Activated T-cell treated with anti-CD3 and anti-CD28 coated beads, Interleukin-2, amount 50 U/mL, for 24 hours (primary cell): ENCODE data around the gene STX2.
"Not testable (repeated sequence)": the region's sequence is repeated elsewhere in the genome, so short reads cannot be mapped to it uniquely, and the experiment has no call there.

Experiments
- DNase-seq: peaks from one replicate; pipeline ENCODE4 v3.0.0-alpha.2; 2020
- H3K27ac Mint-ChIP-seq: 2 replicates; pipeline ENCODE4 v1.8.0; 2020; ENCODE audit warnings: mild to moderate bottlenecking, mixed read lengths
- H3K27me3 Mint-ChIP-seq: 2 replicates; pipeline ENCODE4 v1.8.0; 2020; ENCODE audit warnings: mixed read lengths
- H3K36me3 Mint-ChIP-seq: 2 replicates; pipeline ENCODE4 v1.8.0; 2020; ENCODE audit warnings: low read depth, mixed read lengths
- H3K4me1 Mint-ChIP-seq: 2 replicates; pipeline ENCODE4 v1.8.0; 2020; ENCODE audit warnings: low read depth, mixed read lengths
- H3K4me3 Mint-ChIP-seq: 2 replicates; pipeline ENCODE4 v1.8.0; 2020; ENCODE audit warnings: mild to moderate bottlenecking, moderate library complexity, mixed read lengths
- H3K9me3 Mint-ChIP-seq: 2 replicates; pipeline ENCODE4 v1.8.0; 2020; ENCODE audit warnings: mixed read lengths

Gene STX2

DNA sequence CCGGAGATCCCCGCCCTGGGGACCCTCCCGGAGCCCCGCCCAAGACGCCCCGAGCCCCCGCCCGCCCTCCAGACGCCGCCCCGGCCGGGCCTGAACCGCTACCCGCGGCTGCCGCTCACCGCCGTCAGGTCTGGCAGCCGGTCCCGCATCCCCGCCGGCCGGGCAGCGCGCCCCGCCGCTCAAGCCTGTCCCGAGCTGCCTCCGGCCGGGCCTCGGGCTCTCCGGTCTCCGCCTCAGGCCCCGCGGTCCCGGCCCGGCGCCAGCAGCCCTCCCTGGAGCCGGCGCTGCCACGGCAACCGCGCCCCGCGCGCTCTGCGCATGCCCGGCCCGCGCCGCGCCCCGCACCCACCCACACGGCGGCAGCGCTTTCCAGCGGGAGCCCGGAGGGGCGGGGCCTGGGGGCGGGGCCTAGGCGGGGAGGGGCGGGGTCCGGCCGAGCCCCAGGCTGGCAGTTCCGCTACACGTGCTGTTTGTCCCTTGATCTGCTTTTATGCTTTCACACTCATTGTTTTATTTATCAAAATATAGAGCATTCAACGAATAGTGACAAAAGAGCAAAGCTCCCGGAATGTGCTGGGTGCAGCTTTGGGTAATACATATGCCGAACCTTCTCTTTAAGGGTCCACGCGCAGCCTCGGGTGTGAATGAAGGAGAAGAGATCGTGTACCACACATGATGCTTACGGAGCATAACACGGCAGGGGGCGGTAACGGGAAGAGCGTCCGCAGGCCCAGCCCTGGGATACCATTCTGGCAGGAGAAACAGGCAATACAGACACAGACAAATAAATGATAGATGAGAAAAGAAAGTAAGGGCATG lies at the start of gene STX2:
STX2 (minus strand) TSS at position 300 of the 819 bp plus-strand sequence; CDS start at position 149, 151 bp downstream.
- Mint-ChIP-seq H3K4me3 (peak within 1 kb of the TSS; percentile 88), H3K36me3 (peaks cover 18% of the 10 kb centered on the region), H3K9me3 (no peaks in the 10 kb centered on the region), H3K27ac (peak within 1 kb of the TSS; percentile 71), H3K27me3 (no peaks in the 10 kb centered on the region), H3K4me1 (peaks cover 34% of the 10 kb centered on the region)
- DNase-seq, result peak; percentile 96

DNA sequence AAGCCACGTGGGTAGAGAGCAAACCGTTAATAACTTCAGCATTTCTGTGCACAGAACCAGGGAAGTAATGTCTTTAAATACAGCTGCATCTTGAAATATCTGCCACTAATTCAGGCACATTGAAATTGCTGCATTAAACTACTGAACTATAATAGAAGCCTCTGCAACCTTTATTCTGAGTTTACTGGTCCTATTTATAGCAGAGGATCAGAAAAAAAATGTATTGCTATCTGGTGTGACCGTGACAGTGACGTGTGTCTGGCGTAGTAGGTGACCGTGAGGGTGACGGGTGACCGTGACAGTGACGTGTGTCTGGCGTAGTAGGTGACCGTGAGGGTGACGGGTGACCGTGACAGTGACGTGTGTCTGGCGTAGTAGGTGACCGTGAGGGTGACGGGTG lies 48.1 kb upstream of the STX2 start:
- H3K9me3 Mint-ChIP-seq, DNase-seq, H3K4me1 Mint-ChIP-seq, H3K4me3 Mint-ChIP-seq, H3K27ac Mint-ChIP-seq, H3K27me3 Mint-ChIP-seq, H3K36me3 Mint-ChIP-seq: not testable (repeated sequence)

DNA sequence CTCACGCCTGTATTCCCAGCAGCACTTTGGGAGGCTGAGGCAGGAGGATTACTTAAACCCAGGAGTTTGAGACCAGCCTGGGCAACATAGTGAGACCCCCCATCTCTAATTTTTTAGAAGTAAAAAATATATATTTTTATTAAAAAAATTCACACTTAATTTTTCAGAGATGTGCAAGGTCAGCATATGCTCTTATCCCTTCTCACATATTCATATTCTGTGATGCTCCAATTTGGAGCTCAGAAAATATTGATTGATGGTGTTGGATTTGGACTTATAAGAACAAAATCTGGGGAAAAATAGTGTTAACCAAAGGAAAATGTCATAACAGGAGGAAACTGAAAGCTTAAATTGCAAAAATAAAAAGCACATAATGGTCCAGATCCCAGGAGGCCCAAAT lies 42.5 kb upstream of the STX2 start:
- no peak overlapping the region for H3K4me3 Mint-ChIP-seq
- H3K27ac Mint-ChIP-seq, result no peak overlapping the region
- DNase-seq, result no peak
- peaks cover 42% of the 10 kb centered on the region for H3K4me1 Mint-ChIP-seq
- H3K27me3 Mint-ChIP-seq, result no peaks in the 10 kb centered on the region
- H3K9me3 Mint-ChIP-seq, result no peaks in the 10 kb centered on the region
- H3K36me3 Mint-ChIP-seq, result peaks cover 24% of the 10 kb centered on the region

DNA sequence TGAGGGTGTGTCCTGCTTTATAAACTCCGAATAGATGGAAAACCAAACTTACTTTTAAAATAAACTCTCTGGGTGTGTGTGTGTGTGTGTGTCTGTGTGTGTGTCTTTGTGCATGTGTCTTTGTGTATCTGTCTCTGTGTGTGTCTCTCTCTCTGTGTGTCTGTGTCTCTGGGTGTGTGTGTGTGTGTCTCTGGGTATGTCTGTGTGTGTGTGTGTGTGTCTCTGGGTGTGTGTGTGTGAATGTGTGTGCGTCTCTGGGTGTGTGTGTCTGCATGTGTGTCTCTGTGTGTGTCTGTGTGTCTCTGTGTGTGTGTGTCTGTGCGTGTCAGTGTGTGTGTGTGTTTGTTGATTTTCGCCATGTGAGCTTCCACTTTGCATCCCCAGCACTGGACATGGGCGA lies 42.0 kb upstream of the STX2 start:
- Mint-ChIP-seq H3K4me1 (peaks cover 47% of the 10 kb centered on the region), H3K36me3 (peaks cover 29% of the 10 kb centered on the region), H3K27ac (peak overlapping the region; percentile 79), H3K27me3 (no peaks in the 10 kb centered on the region), H3K4me3 (no peak overlapping the region), H3K9me3 (no peaks in the 10 kb centered on the region)
- no peak for DNase-seq

DNA sequence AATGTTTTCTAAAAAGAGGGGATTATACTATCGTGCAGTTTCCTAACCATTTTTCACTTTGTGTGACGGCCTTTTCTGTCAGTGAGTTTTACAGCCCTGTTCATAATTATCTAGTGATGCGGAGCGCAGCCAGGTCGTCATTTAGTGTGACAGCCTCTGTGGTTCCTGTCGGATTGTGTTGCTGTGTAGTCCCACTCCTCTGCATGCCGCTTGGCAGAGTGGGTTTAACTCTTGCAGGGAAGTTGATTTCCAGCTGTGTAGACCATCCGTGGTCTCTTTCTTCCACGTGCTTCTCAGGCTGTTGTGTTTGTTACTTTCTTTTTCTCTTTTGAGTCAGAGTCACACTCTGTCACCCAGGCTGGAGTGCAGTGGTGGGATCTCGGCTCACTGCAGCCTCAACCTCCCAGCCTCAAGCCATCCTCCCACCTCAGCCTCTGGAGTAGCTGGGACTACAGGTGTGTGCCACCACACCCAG lies 41.4 kb upstream of the STX2 start:
- DNase-seq, result peak; percentile 38
- Mint-ChIP-seq H3K4me1 (peaks cover 53% of the 10 kb centered on the region), H3K4me3 (peak overlapping the region; percentile 43), H3K27ac (peak overlapping the region; percentile 79), H3K36me3 (peaks cover 35% of the 10 kb centered on the region), H3K27me3 (no peaks in the 10 kb centered on the region), H3K9me3 (no peaks in the 10 kb centered on the region)

DNA sequence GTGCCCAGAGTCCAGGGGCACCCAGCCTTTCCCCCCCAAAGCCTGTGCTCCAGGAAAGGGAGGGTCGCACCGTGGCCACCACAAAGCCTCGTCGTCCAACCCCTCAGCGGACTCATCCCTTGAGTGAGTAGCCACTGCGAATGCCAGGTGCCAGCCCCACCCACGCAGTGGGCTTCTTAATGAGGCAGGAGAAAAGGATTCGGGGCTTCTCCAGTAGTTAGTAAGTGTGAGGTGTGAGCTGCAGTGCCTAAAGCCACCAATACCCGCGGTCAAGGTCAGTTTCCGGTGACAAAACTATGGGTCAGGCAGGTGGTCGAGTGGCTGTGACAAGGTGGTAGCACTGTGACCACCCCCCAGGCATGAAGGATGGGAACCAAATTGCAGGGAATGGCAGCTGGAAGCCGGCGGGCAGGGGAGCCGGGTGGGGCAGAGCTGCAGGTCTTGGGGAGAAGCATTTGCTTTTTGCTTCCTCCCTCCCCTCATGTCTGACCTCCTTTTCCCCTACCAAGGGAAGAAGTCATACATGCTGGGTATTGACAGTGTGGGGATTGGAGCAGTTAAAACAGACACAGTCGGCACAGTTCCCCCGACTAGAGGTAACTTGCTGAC lies 40.8 kb upstream of the STX2 start:
- H3K9me3 Mint-ChIP-seq, result no peaks in the 10 kb centered on the region
- H3K27ac Mint-ChIP-seq, result peak overlapping the region; percentile 79
- H3K4me3 Mint-ChIP-seq, result peak overlapping the region; percentile 43
- peak; percentile 39 for DNase-seq
- no peaks in the 10 kb centered on the region for H3K27me3 Mint-ChIP-seq
- H3K36me3 Mint-ChIP-seq, result peaks cover 40% of the 10 kb centered on the region
- H3K4me1 Mint-ChIP-seq, result peaks cover 58% of the 10 kb centered on the region

DNA sequence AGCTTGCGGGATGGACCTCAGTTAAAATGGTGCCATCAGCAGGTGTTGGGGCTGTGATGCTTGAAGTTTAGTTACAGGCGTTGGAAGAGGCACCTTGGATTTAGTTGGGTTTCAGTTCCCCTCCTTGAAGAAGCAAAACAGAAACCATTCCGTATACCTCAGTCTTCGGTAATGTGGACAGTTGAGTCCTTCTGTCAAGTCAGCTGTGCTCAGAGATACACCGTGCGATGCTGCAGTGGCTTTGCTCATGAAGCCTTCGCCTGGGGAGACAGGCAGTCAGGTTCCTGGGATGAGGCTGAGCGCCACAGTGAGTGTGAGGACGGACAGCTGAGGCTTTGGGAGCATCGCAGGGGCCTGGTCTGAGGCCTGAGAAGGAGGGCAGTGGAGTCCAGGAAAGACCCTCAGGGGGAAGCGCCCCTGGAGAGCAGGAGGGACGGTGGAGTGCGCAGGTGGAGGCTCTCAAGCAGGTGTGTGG lies 40.2 kb upstream of the STX2 start:
- peaks cover 47% of the 10 kb centered on the region for H3K36me3 Mint-ChIP-seq
- H3K9me3 Mint-ChIP-seq, result no peaks in the 10 kb centered on the region
- H3K4me3 Mint-ChIP-seq, result no peak overlapping the region
- peaks cover 64% of the 10 kb centered on the region for H3K4me1 Mint-ChIP-seq
- H3K27me3 Mint-ChIP-seq, result no peaks in the 10 kb centered on the region
- peak overlapping the region; percentile 77 for H3K27ac Mint-ChIP-seq
- no peak for DNase-seq

DNA sequence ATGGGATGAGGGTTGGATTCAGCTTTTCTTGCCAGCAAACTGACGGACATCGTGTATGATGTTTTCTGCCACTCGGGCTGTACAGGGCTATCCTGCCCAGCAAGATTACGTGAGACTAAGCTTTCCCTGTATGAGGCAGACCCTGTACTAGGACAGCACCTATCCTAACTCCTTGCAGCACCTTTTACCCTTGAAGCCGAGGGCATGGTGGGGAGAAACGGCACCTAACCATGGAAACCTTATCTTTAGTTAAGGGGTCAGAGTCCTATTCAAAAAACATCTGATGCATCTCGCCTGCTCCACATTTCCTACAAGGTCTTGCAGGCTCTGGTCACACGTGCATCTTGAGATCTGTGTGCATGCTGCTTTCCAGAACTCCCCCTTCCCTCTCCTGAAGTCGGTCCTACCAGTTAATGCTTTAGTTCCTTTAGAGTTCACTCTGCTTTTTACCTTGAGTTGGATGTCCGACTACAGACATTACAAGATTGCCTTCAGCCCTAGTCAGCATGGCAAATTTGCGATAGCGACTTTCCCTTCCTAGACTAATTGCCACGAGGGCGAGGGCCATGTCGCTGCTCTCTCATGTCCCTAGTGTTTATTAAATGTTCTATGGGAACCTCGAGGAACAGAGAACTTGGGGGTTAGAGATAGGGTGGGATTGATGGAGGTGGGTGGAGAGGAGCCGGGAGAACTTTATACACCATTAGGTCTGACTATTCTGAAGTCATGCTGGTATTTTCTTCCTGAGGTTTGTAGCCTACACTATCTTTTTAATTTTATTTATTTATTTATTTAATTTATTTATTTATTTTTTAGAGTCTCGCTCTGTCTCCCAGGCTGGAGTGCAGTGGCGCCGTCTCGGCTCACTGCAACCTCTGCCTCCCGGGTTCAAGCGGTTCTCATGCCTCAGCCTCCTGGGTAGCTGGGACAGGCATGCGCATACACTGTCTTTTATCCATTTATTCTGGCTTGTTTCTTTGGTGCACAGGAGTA lies 39.4 kb upstream of the STX2 start:
- Mint-ChIP-seq H3K4me1 (peaks cover 69% of the 10 kb centered on the region), H3K36me3 (peaks cover 54% of the 10 kb centered on the region), H3K4me3 (no peak overlapping the region), H3K9me3 (no peaks in the 10 kb centered on the region), H3K27me3 (no peaks in the 10 kb centered on the region), H3K27ac (peak overlapping the region; percentile 41)
- peak; percentile 36 for DNase-seq

DNA sequence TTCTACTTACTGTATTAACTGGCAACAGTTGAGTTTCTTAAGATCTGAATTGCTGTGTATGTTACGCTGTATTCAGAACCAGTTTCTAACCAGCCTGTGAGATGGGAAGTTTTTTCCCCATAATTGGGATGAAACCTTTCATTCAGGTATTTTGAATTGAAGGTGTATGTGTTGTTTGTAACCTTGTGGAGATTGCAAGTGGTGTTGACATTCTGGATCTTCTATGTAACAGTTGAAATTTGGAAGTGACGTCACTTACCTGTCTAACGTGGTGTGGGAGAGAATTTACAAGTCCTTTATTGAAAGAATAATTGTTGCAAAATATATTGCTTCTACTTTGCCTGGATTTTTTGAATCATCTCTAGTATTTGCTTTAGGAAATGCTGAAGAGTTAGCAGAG lies 38.3 kb upstream of the STX2 start:
- Mint-ChIP-seq H3K4me1 (peaks cover 69% of the 10 kb centered on the region), H3K9me3 (no peaks in the 10 kb centered on the region), H3K36me3 (peaks cover 65% of the 10 kb centered on the region), H3K4me3 (no peak overlapping the region), H3K27ac (peak overlapping the region; percentile 72), H3K27me3 (no peaks in the 10 kb centered on the region)
- no peak for DNase-seq

DNA sequence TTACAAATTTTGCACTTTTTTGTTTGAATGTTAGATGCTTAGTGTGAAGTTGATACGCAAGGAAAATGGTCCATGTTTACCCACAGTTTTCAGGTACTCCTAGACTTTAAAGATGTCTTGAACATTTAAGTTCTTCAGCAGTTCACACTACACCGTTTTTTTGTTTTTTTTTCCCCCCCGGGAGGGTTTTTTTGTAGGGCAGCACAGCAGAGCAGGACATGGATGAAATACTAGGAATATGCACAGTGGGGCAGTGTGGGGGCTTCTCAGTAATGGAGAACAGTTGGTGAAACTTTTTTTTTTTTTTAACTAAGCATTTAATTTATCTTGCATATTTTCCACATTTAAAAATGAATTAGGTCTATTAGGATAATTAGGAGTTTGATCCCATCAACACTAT lies 37.7 kb upstream of the STX2 start:
- H3K4me3 Mint-ChIP-seq, result peak overlapping the region; percentile 29
- no peaks in the 10 kb centered on the region for H3K9me3 Mint-ChIP-seq
- H3K27ac Mint-ChIP-seq, result peak overlapping the region; percentile 73
- H3K4me1 Mint-ChIP-seq, result peaks cover 69% of the 10 kb centered on the region
- H3K27me3 Mint-ChIP-seq, result no peaks in the 10 kb centered on the region
- no peak for DNase-seq
- H3K36me3 Mint-ChIP-seq, result peaks cover 65% of the 10 kb centered on the region

DNA sequence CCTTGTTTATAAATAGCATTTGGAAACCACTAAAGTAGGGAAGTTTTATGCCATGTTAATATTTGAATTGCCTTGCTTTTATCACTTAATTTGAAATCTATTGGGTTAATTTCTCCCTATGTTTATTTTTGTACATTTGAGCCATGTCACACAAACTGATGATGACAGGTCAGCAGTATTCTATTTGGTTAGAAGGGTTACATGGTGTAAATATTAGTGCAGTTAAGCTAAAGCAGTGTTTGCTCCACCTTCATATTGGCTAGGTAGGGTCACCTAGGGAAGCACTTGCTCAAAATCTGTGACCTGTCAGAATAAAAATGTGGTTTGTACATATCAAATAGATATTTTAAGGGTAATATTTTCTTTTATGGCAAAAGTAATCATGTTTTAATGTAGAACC lies 37.2 kb upstream of the STX2 start:
- no peak for DNase-seq
- Mint-ChIP-seq H3K4me3 (no peak overlapping the region), H3K27me3 (no peaks in the 10 kb centered on the region), H3K9me3 (no peaks in the 10 kb centered on the region), H3K4me1 (peaks cover 71% of the 10 kb centered on the region), H3K27ac (peak overlapping the region; percentile 73), H3K36me3 (peaks cover 67% of the 10 kb centered on the region)

DNA sequence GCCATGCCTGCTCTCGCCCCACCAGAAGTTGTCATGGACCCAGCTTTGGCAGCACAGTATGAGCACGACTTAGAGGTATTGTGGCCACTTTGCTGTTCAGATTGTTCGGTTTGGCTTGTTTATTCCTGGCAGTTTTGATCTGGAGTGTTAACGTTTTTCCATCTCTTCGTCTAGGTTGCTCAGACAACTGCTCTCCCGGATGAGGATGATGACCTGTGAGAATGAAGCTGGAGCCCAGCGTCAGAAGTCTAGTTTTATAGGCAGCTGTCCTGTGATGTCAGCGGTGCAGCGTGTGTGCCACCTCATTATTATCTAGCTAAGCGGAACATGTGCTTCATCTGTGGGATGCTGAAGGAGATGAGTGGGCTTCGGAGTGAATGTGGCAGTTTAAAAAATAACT lies 36.7 kb upstream of the STX2 start:
- not testable (repeated sequence) for DNase-seq, H3K9me3 Mint-ChIP-seq, H3K27me3 Mint-ChIP-seq
- H3K36me3 Mint-ChIP-seq, result peaks cover 71% of the 10 kb centered on the region
- peak overlapping the region; percentile 73 for H3K27ac Mint-ChIP-seq
- H3K4me3 Mint-ChIP-seq, result peak overlapping the region; percentile 98
- peaks cover 73% of the 10 kb centered on the region for H3K4me1 Mint-ChIP-seq

DNA sequence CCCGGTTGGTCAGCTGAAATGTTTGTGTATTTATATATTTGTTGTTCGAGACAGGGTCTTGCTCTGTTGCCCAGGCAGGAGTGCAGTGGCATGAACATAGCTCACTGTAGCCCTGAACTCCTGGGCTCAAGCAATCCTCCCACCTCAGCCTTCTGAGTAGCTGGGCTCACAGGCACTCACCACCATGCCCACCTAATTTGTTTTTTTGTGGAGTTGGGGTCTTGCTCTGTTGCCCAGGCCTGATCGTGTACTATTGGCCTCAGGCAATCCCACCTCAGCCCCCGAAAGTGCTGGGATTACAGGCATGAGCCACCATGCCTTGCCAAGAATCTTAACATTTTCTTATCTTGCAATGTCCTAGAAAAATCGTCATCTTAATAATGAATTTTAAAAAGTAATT lies 36.1 kb upstream of the STX2 start:
- H3K27me3 Mint-ChIP-seq, result no peaks in the 10 kb centered on the region
- H3K4me3 Mint-ChIP-seq, result peak overlapping the region; percentile 98
- H3K4me1 Mint-ChIP-seq, result peaks cover 73% of the 10 kb centered on the region
- DNase-seq, result no peak
- peak overlapping the region; percentile 99 for H3K27ac Mint-ChIP-seq
- peaks cover 71% of the 10 kb centered on the region for H3K36me3 Mint-ChIP-seq
- no peaks in the 10 kb centered on the region for H3K9me3 Mint-ChIP-seq

DNA sequence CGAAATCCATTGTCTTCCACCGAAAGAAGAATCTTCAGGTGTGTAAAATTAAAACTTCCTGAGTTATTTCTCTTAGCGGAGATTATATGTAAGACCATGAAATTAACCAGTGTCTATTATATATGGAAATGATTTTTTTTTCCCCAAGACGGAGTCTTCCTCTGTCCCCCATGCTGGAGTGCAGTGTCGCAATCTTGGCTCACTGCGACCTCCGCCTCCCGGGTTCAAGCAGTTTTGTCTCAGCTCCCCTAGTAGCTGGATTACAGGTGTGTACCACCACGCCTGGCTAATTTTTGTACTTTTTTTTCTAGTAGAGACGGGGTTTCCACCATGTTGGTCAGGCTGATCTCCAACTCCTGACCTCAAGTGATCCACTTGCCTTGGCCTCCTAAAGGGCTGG lies 35.6 kb upstream of the STX2 start:
- H3K4me1 Mint-ChIP-seq, result peaks cover 71% of the 10 kb centered on the region
- no peaks in the 10 kb centered on the region for H3K27me3 Mint-ChIP-seq
- DNase-seq, result no peak
- H3K4me3 Mint-ChIP-seq, result peak overlapping the region; percentile 98
- H3K27ac Mint-ChIP-seq, result peak overlapping the region; percentile 99
- H3K9me3 Mint-ChIP-seq, result no peaks in the 10 kb centered on the region
- H3K36me3 Mint-ChIP-seq, result peaks cover 71% of the 10 kb centered on the region
